ENCODE results near the gene ZNF639.

ZNF639 gene

GRCh38 chr3:179309225-179310078 lies 13.4 kb upstream of the ZNF639 start:
- in situ Hi-C loops (cut with HindIII; ENCODE audit: low sequenced_read_pairs) = no loop called here

- in situ Hi-C loops (cut with HindIII; ENCODE audit: low sequenced_read_pairs) = no loop called here
Measured at GRCh38 chr3:179318876-179319275, 4.0 kb upstream of the ZNF639 start.

GRCh38 chr3:179321668-179322285 lies 1.1 kb upstream of the ZNF639 start:
- in situ Hi-C loops (cut with HindIII; ENCODE audit: low sequenced_read_pairs) = no loop called here

- in situ Hi-C loops (cut with HindIII; ENCODE audit: low sequenced_read_pairs) = no loop called here
Measured at GRCh38 chr3:179323197-179324110, 623 bp downstream of the ZNF639 start.

GRCh38 chr3:179324270-179324754 lies 1.5 kb downstream of the ZNF639 start:
- in situ Hi-C loops (cut with HindIII; ENCODE audit: low sequenced_read_pairs) = no loop called here

GRCh38 chr3:179330438-179330837 lies 7.6 kb downstream of the ZNF639 start:
- in situ Hi-C loops (cut with HindIII; ENCODE audit: low sequenced_read_pairs) = no loop called here

GRCh38 chr3:179332240-179332639 lies 9.4 kb downstream of the ZNF639 start:
- in situ Hi-C loops (cut with HindIII; ENCODE audit: low sequenced_read_pairs) = no loop called here

- in situ Hi-C loops (cut with HindIII; ENCODE audit: low sequenced_read_pairs) = no loop called here
Measured at GRCh38 chr3:179333084-179333483, 10.3 kb downstream of the ZNF639 start.

GRCh38 chr3:179336345-179336929 lies 13.6 kb downstream of the ZNF639 start:
- in situ Hi-C loops (cut with HindIII; ENCODE audit: low sequenced_read_pairs) = no loop called here

GRCh38 chr3:179347345-179348194 lies 24.7 kb downstream of the ZNF639 start, which contains the start of gene MFN1:
TSS of gene MFN1 (plus strand) at chr3:179347709. CDS start at chr3:179348852, 1,143 bp downstream.
- in situ Hi-C loops (cut with HindIII; ENCODE audit: low sequenced_read_pairs) = no loop called here

GRCh38 chr3:179348325-179349013 lies 25.6 kb downstream of the ZNF639 start:
- in situ Hi-C loops (cut with HindIII; ENCODE audit: low sequenced_read_pairs) = no loop called here

GRCh38 chr3:179355996-179356395 lies 33.2 kb downstream of the ZNF639 start:
- in situ Hi-C loops (cut with HindIII; ENCODE audit: low sequenced_read_pairs) = no loop called here

- in situ Hi-C loops (cut with HindIII; ENCODE audit: low sequenced_read_pairs) = no loop called here
Measured at GRCh38 chr3:179363332-179363731, 40.5 kb downstream of the ZNF639 start.

- in situ Hi-C loops (cut with HindIII; ENCODE audit: low sequenced_read_pairs) = no loop called here
Measured at GRCh38 chr3:179369621-179370020, 46.8 kb downstream of the ZNF639 start.

GRCh38 chr3:179373938-179374337 lies 51.1 kb downstream of the ZNF639 start:
- in situ Hi-C loops (cut with HindIII; ENCODE audit: low sequenced_read_pairs) = no loop called here

- in situ Hi-C loops (cut with HindIII; ENCODE audit: low sequenced_read_pairs) = no loop called here
Measured at GRCh38 chr3:179375091-179375999, 52.5 kb downstream of the ZNF639 start.

GRCh38 chr3:179376474-179376873 lies 53.6 kb downstream of the ZNF639 start:
- in situ Hi-C loops (cut with HindIII; ENCODE audit: low sequenced_read_pairs) = no loop called here
